ENCODE results near the gene PLXNB1. TPM values are rescaled to one million over a fixed set of nuclear protein-coding genes. Genes with fewer than 3 reads are reported as not detected.
A peak's percentile ranks its signal among the peaks of the same experiment; 100 is the strongest.

Gene PLXNB1
- total RNA-seq, 1 donor: 35.0 TPM

- no peak for DNase-seq (ENCODE audit: low read depth)
- no peak overlapping the region for H3K4me3 ChIP-seq (ENCODE audit: low read depth, low read length)
- no peak for TF ChIP-seq CTCF (IDR thresholded peaks at IDR 0.05; ENCODE audit: insufficient read depth, low read depth, low read length)
These were observed 34.2 kb downstream of the PLXNB1 start for GRCh38 chr3:48395714-48396113.

- DNase-seq (ENCODE audit: low read depth): no peak
- TF ChIP-seq CTCF (IDR thresholded peaks at IDR 0.05; ENCODE audit: insufficient read depth, low read depth, low read length): no peak
- H3K4me3 ChIP-seq (ENCODE audit: low read depth, low read length): no peak overlapping the region
These were observed 35.5 kb downstream of the PLXNB1 start for GRCh38 chr3:48394391-48394790.

- DNase-seq (ENCODE audit: low read depth): no peak
- TF ChIP-seq CTCF (IDR thresholded peaks at IDR 0.05; ENCODE audit: insufficient read depth, low read depth, low read length): no peak
These were observed 40.9 kb downstream of the PLXNB1 start for GRCh38 chr3:48388966-48389365.

GRCh38 chr3:48387634-48388033 lies 42.3 kb downstream of the PLXNB1 start:
- DNase-seq (ENCODE audit: low read depth): peak; percentile 10
- H3K4me3 ChIP-seq (ENCODE audit: low read depth, low read length): no peak overlapping the region
- no peak for TF ChIP-seq CTCF (IDR thresholded peaks at IDR 0.05; ENCODE audit: insufficient read depth, low read depth, low read length)

More at GRCh38 chr3:48388966-48389365, 40.9 kb downstream of the PLXNB1 start:
- H3K4me3 ChIP-seq (ENCODE audit: low read depth, low read length): no peak overlapping the region

- no peak for DNase-seq (ENCODE audit: low read depth)
- no peak overlapping the region for H3K4me3 ChIP-seq (ENCODE audit: low read depth, low read length)
- TF ChIP-seq CTCF (IDR thresholded peaks at IDR 0.05; ENCODE audit: insufficient read depth, low read depth, low read length): no peak
These were observed 56.9 kb downstream of the PLXNB1 start for GRCh38 chr3:48372862-48373435.

GRCh38 chr3:48372377-48372770 lies 57.5 kb downstream of the PLXNB1 start:
- H3K4me3 ChIP-seq (ENCODE audit: low read depth, low read length): no peak overlapping the region
- DNase-seq (ENCODE audit: low read depth): no peak
- no peak for TF ChIP-seq CTCF (IDR thresholded peaks at IDR 0.05; ENCODE audit: insufficient read depth, low read depth, low read length)
